GM08714 (cell line): Measurements from ENCODE around the gene HOXD3.

Experiments
- H3K4me3 ChIP-seq: fragments of 200-500 bp; sonication (Bioruptor generic); 2 replicates; pipeline ENCODE4 v1.5.1; 2014; ENCODE audit warnings: mild to moderate bottlenecking, low read length, inconsistent platforms
- ZNF274 ChIP-seq: IDR thresholded peaks from 2 replicates; pipeline ENCODE4 v1.6.1; 2012; ENCODE audit warnings: mild to moderate bottlenecking, low read depth, low read length

The HOXD3 gene

DNA sequence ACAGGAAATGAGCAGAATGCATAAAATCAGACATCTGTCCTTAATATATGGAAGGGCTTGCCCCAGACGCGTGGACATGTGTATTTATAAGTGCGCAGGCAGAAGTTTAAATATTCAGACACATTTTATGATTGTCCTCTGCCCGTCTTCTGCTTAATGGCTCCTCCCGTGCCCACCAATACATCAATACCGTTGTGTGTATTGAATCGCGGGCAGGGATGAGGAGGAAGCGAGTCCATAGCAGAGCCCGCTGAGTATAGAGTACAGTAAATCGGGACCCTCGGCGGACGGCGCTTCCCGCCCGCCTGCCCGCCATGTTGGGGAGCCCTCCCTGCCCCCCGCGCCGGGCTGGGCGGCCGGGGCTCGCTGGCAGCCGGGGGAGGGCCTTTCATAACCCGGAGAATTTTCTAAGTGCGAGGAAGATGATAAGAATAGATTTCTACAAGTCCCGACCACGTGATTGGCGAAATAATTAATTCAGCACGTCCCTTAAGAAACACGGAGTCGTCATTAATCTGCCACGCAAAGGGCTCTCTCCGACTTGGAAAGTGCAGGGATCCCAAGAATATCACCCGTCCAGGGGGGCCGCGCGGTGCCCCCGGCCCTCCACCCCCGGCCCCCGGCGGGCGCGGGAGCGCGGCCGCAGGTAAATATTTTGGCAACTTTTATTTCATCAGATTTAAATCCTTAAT, at the start of gene HOXD3:
HOXD3 (plus strand) TSS at position 501 of the 692 bp plus-strand sequence. CDS start 11,808 bp downstream, outside the sequence.
- no peak for TF ChIP-seq ZNF274
- peak within 1 kb of the TSS; percentile 20; the same call in 1 of the 2 replicates for H3K4me3 ChIP-seq

DNA sequence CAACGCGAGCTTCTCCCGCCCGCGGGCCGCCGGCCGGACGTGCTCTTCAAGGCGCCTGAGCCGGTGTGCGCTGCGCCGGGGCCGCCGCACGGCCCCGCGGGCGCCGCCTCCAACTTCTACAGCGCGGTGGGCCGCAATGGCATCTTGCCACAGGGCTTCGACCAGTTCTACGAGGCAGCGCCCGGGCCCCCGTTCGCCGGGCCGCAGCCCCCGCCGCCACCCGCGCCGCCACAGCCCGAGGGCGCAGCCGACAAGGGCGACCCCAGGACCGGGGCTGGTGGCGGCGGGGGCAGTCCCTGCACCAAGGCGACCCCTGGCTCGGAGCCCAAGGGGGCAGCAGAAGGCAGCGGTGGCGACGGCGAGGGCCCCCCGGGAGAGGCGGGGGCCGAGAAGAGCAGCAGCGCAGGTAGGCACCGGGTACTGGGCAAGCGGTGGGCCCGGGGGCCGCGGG, 49.4 kb upstream of the HOXD3 start:
- H3K4me3 ChIP-seq = no peak overlapping the region; the same call in 1 of the 2 replicates
- no peak for TF ChIP-seq ZNF274

- no peak for TF ChIP-seq ZNF274
- H3K4me3 ChIP-seq = no peak overlapping the region; the same call in 1 of the 2 replicates
These were observed 47.8 kb upstream of the HOXD3 start for GRCh38 chr2:176109192-176109901.

DNA sequence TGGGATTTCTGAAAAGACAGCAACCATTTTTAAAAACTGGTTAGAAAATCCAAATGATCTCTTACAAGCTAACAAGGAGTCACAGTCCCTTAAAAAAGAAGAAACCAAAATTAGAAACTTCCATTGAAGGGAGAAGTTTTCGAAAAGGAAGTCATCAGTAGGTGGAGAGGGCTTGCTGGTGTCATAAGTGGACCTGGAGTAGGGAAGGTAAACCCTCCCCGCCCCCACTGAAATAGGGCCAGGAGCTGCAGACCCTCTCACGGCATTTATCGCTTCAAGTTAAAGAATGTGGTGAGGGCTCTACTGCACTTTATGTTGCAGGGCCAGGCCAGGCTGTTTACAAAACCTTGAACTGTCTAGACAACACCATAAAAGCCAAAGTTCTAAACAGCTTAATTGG, 47.2 kb upstream of the HOXD3 start:
- no peak for TF ChIP-seq ZNF274
- H3K4me3 ChIP-seq = no peak overlapping the region

DNA sequence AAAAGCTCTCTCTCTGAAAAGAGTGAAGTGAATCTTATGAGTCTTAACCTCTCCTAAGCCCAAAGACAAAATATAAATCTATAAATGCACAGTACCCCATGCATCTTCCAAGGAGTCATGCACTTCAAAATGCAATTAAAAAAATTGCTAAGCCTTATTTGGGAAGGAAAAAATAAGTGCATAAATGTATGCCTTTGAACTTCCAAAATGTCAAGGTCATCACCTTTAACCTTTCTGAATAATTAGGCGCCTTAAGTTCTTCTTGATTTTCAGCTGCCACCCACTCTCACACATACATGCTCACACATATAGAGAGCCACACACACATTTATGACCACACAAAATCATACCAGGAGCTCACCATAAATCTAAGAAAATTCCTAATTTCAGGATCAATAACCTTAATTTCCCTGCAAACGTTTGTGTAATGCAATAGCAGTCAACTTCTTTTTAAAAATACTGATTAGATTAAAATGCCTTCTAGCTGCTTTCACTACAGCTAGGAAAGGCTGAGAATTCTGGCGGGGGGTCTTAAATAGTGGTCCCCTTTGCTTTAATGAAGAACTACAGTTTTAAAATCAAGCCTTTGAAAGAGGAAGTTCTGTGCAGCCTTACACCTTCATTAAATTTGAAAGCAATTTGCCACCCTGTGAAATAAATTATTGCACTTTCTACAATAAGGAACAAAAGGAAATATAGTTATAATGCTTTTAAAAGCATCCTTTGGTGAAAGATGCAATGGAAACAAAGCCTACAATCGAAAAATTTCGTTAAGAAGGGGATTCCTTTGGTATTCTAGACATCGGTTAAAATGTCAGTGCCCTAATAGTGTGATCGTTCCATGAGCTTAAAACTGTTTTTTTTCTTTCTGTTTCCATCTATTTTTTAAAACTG, 46.4 kb upstream of the HOXD3 start:
- no peak overlapping the region for H3K4me3 ChIP-seq
- no peak for TF ChIP-seq ZNF274

DNA sequence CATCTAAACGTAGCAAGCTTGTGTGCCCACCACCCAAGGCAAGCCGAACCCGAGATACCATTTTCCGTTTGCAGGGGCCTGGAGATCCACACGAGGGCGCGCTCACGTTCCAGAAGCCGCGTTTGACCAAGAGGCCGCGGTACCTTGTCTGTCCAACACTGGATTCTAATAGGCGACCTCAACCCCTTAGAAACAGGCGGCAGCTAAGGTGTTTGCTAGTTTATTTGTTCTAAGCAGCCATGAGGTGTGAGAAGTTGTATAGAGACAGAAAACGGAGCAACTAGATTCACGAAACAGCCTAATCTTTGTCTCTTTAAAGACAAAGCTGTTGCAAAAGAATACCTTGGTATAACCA, 45.8 kb upstream of the HOXD3 start:
- no peak for TF ChIP-seq ZNF274
- H3K4me3 ChIP-seq = no peak overlapping the region

DNA sequence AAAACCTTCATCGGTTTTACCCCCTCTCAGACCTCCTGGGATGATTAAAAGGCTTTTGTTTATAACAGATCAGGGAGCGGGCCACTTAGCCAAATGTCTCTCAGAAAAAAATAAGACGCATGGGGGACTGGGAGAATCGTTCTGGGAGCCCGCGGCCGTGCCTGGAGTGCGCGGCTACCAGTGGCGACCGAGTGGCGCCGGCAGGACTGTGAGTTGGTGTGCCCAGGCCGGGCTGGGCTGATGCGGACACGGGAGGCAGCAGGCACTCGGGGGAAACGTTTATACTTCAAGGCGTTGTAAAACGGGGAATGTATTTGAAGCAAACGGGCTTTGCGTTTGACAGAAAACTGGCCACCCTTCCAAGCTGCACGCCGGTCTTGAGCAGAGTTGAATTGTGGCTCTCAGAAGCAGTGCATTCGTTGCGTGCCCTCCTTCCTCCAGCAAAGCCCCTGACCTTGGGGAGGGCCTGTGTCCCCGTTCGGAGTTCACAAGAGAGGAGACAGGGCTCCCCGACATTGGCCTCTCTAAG, 45.2 kb upstream of the HOXD3 start:
- TF ChIP-seq ZNF274 = no peak
- H3K4me3 ChIP-seq = no peak overlapping the region

DNA sequence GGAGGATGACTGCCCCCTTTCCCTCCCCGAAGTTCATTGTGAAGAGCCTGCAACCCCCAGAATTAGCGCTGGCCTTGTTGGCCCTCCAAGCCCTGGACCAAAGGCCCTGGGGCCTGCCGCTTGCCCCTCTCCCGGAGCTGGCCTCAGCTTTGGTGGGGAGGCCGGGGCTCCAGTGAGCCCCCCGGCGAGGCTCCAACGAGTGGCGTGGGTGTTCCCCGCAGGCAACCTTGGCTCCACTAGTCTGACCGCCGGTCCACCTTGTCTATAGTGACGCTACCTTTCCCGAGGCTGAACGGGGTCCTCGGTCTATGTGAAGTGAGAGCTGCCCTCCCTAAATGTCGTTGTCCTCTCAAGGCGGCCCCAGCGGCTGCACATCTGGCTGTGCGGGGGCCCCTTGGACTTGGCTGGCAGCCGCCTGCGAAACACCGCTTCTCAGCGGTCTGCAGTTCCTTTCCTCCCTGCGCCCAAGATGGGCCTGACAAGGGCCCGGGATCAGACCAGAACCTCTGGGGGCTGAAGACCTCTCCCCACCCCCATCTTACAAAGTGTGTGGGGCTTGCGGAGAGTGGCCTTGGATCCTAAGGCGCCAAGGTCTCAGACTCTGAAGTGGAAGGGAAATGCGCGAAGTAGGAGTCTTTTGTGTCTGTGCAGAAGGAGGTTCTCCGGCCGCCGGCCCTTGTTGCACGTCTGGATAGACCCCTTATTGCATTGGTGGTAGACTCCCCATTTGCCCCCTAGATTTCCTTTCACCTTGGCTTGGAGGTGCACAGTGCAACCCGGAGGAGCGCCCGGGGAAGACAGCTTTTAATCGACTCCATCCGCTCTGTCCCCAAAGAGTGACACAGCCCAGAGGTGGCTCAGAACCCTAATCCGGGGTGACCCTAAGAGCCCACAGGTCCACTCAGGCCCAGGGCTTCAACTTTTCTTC, 44.5 kb upstream of the HOXD3 start:
- H3K4me3 ChIP-seq = no peak overlapping the region
- TF ChIP-seq ZNF274 = no peak

DNA sequence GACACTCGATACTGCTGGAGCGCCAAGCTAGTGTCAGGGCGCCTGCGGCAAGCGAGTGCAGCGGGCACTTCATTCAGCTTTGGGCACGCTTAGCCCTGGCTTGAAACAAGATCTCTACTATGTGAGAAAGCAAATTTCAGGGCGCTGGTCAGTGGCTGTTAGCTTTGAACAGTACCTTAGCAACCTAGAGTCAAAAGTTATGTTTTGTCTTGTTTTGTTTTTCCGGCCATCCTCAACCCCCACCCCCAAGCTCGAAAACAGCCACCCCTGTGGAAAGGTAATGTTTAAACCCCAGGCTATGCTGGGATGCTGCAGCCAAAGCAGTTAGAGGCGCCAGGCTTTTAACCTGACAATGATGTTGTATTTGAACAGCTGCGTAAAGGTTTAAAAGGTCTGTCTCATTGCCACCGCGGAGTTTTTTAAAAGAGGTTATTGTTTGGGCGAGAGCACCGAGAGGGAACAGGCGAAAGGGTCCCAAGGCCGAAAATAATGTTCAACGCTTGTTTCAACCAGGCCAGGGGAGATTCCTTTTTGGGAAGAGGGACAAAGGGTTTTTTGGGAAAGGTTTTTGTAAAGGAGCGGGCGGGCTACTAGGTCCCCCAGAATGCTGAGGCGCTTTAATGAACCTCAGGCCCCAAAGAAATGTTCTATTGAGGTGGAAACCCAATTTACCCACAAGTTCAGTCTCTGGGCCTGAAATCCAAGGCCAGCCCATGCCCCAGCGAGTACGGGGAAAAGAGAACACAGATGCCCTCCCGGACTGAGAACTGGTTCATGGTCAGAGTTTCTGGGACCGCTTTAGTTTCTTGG, 42.8 kb upstream of the HOXD3 start:
- no peak overlapping the region for H3K4me3 ChIP-seq
- no peak for TF ChIP-seq ZNF274

GRCh38 chr2:176114930-176115625, 42.0 kb upstream of the HOXD3 start:
- H3K4me3 ChIP-seq = no peak overlapping the region
- no peak for TF ChIP-seq ZNF274

GRCh38 chr2:176115883-176116813, 41.0 kb upstream of the HOXD3 start, which contains the start of gene HOXD10:
TSS of gene HOXD10 (plus strand) at chr2:176116778. CDS start at chr2:176116834, 56 bp downstream.
- no peak within 1 kb of the TSS for H3K4me3 ChIP-seq
- no peak for TF ChIP-seq ZNF274
